ENCODE measurements around the gene TBC1D25.

- TF ChIP-seq CTCF (conservative IDR thresholded peaks at IDR 0.05 in 1 of 2, IDR thresholded peaks at IDR 0.05 in 1 of 2; ENCODE audit: extremely low read depth in 1 of 2, insufficient read depth in 1 of 2, low read depth in 1 of 2, low read length in 2 of 2) (no peak), EZH2 (IDR thresholded peaks at IDR 0.05; ENCODE audit: borderline replicate concordance, low read length) (no peak)
Observed at GRCh38 chrX:48513670-48514069, 25.8 kb upstream of the TBC1D25 start.
